PC-9 (cell line): ENCODE data around the gene EXOC4. TPM values are rescaled to one million over a fixed set of nuclear protein-coding genes. Genes with fewer than 3 reads are reported as not detected.

Experiments used
- BruUV-seq: library from RNA; stranded (reverse); fragments of 400-500 nt; replicated peaks from 2 replicates; lab custom pipeline; 2021; lab: Mats Ljungman, UMichigan
- CTCF ChIA-PET: fragments of 300-600 bp; sonication (Branson Sonifier 250); formaldehyde crosslinking; loops from one replicate; lab custom pipeline; 2022; ENCODE audit warnings: antibody characterized with exemption; lab: Charles Lee
- POLR2A ChIA-PET: fragments of 300-600 bp; sonication (Branson Sonifier 250); formaldehyde crosslinking; loops from one replicate; lab custom pipeline; 2022; ENCODE audit warnings: antibody characterized with exemption; ENCODE audit not compliant: unreplicated experiment; lab: Charles Lee
- DNase-seq, 2 experiments: peaks; one replicate each; pipeline versions ENCODE4 v3.0.0 to v3.0.0-alpha.2; 2015 to 2022; ENCODE audit warnings: mixed read lengths in 1 of 2
- H2AFZ ChIP-seq: fragments of 200-600 bp; sonication (generic); 2 replicates; pipeline ENCODE4 v1.8.1; 2017; ENCODE audit warnings: antibody characterized with exemption
- H3F3A ChIP-seq: fragments of 200-600 bp; sonication (generic); 2 replicates; pipeline ENCODE4 v1.8.1; 2017; ENCODE audit warnings: antibody characterized with exemption, mild to moderate bottlenecking, low read depth; ENCODE audit not compliant: insufficient read depth
- H3K27ac ChIP-seq: fragments of 200-600 bp; sonication (generic); 2 replicates; pipeline ENCODE4 v1.6.1; 2016; ENCODE audit warnings: mixed run types
- H3K27me3 ChIP-seq: fragments of 200-600 bp; sonication (generic); 2 replicates; pipeline ENCODE4 v1.6.1; 2016; ENCODE audit warnings: low read depth, mixed run types; ENCODE audit not compliant: insufficient read depth
- H3K36me3 ChIP-seq: fragments of 200-600 bp; sonication (generic); 2 replicates; pipeline ENCODE4 v1.6.1; 2016; ENCODE audit warnings: low read depth, mixed run types
- H3K4me1 ChIP-seq: fragments of 200-600 bp; sonication (generic); replicated peaks from 2 replicates; pipeline ENCODE4 v1.6.1; 2016; ENCODE audit warnings: mixed run types; ENCODE audit not compliant: insufficient read depth
- H3K4me2 ChIP-seq: fragments of 200-600 bp; sonication (generic); 2 replicates; pipeline ENCODE4 v1.6.1; 2017; ENCODE audit warnings: mixed run types
- H3K4me3 ChIP-seq: fragments of 200-600 bp; sonication (generic); 2 replicates; pipeline ENCODE4 v1.6.1; 2016; ENCODE audit warnings: mixed run types
- H3K79me2 ChIP-seq: fragments of 200-600 bp; sonication (generic); 2 replicates; pipeline ENCODE4 v1.6.1; 2017; ENCODE audit warnings: low read depth, mixed run types
- H3K9me2 ChIP-seq: fragments of 200-600 bp; sonication (generic); 2 replicates; pipeline ENCODE4 v1.8.1; 2017; ENCODE audit warnings: mild to moderate bottlenecking; ENCODE audit not compliant: insufficient read depth
- H3K9me3 ChIP-seq: fragments of 200-600 bp; sonication (generic); 2 replicates; pipeline ENCODE4 v1.8.1; 2016; ENCODE audit warnings: low read depth; ENCODE audit not compliant: insufficient read depth
- H4K20me1 ChIP-seq: fragments of 200-600 bp; sonication (generic); 2 replicates; pipeline ENCODE4 v1.8.1; 2017; ENCODE audit not compliant: insufficient read depth
- CTCF ChIP-seq: fragments of 200-600 bp; sonication (generic); conservative IDR thresholded peaks from 2 replicates; pipeline ENCODE4 v1.6.1; 2017; ENCODE audit warnings: mixed run types, antibody characterized with exemption, mild to moderate bottlenecking, moderate library complexity
- EZH2 ChIP-seq: fragments of 200-600 bp; sonication (generic); IDR thresholded peaks from 2 replicates; pipeline ENCODE4 v1.8.0; 2017; ENCODE audit warnings: antibody characterized with exemption, low read depth
- intact Hi-C: fragments of 100-400 bp; cut with micrococcal nuclease; formaldehyde crosslinking; loops from one replicate; pipeline ENCODE4 v1.10.0; 2022; ENCODE audit not compliant: unreplicated experiment
- total RNA-seq: library from RNA; stranded (reverse); gene quantifications from 2 replicates; pipeline ENCODE4 v1.2.3, GENCODE V29; 2021

Gene EXOC4
- total RNA-seq, 1 experiment from 2014 or later: 101 TPM

DNA sequence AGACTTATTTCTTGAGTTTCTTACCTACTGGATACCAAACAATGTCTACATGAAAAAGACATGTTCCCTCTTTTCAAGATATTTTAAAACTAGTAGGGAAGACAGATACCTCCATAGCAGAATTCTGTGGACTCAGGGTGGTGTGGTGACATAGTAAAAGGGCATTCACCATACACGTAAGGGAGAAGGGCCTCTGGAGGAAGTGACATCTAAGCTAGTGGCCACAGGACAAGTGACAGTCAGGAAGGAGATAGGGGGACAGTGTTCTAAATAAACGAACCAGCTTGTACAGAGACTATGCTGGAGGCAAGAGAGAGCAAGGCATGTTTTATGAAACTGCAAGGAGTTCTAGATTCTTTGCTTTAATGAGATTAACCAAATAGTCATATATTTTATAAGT is 552.5 kb downstream of the EXOC4 start:
- ChIA-PET CTCF (no interaction called here), POLR2A (no interaction called here)
- H3K27ac ChIP-seq: no peak overlapping the region
- H3K4me2 ChIP-seq: no peak overlapping the region
- intact Hi-C loops: no loop called here
- H2AFZ ChIP-seq: no peak overlapping the region
- H3K9me3 ChIP-seq: no peaks in the 10 kb centered on the region
- TF ChIP-seq CTCF: no peak
- no peak for TF ChIP-seq EZH2
- no peak overlapping the region for H3K4me3 ChIP-seq
- H3K27me3 ChIP-seq: no peaks in the 10 kb centered on the region
- no peaks in the 10 kb centered on the region for H3K36me3 ChIP-seq
- DNase-seq: no peak
- no peaks in the 10 kb centered on the region for H3K79me2 ChIP-seq
- no TSS peak for BruUV-seq
- no peaks in the 10 kb centered on the region for H4K20me1 ChIP-seq
- H3F3A ChIP-seq: no peaks in the 10 kb centered on the region
- H3K4me1 ChIP-seq: no peaks in the 10 kb centered on the region
- H3K9me2 ChIP-seq: no peaks in the 10 kb centered on the region

- Histone ChIP-seq H4K20me1 (no peaks in the 10 kb centered on the region), H3K36me3 (no peaks in the 10 kb centered on the region), H3K9me3 (no peaks in the 10 kb centered on the region), H3K27me3 (no peaks in the 10 kb centered on the region), H3K27ac (no peak overlapping the region), H3K4me3 (no peak overlapping the region), H3K9me2 (no peaks in the 10 kb centered on the region), H2AFZ (no peak overlapping the region), H3K4me1 (no peaks in the 10 kb centered on the region), H3K79me2 (no peaks in the 10 kb centered on the region), H3K4me2 (no peak overlapping the region), H3F3A (no peaks in the 10 kb centered on the region)
- intact Hi-C loops: no loop called here
- TF ChIP-seq CTCF: no peak
- TF ChIP-seq EZH2: no peak
- CTCF ChIA-PET: no interaction called here
- no peak for DNase-seq
- POLR2A ChIA-PET: no interaction called here
- no TSS peak for BruUV-seq
Observed at GRCh38 chr7:133807624-133808492, 555.0 kb downstream of the EXOC4 start.

- Histone ChIP-seq H3K4me1 (no peaks in the 10 kb centered on the region), H3K79me2 (no peaks in the 10 kb centered on the region), H3F3A (no peaks in the 10 kb centered on the region), H4K20me1 (no peaks in the 10 kb centered on the region), H3K9me2 (no peaks in the 10 kb centered on the region), H3K4me3 (no peak overlapping the region), H2AFZ (no peak overlapping the region), H3K9me3 (no peaks in the 10 kb centered on the region), H3K4me2 (no peak overlapping the region), H3K27me3 (no peaks in the 10 kb centered on the region), H3K27ac (no peak overlapping the region), H3K36me3 (no peaks in the 10 kb centered on the region)
- intact Hi-C loops: no loop called here
- BruUV-seq: no TSS peak
- DNase-seq: no peak
- ChIA-PET POLR2A (no interaction called here), CTCF (no interaction called here)
- no peak for TF ChIP-seq CTCF
- no peak for TF ChIP-seq EZH2
Observed at GRCh38 chr7:133808493-133808866, 555.6 kb downstream of the EXOC4 start.
